COLO668 (cell line): ENCODE data around the gene AAMP.
"Not testable (repeated sequence)": the region's sequence is repeated elsewhere in the genome, so short reads cannot be mapped to it uniquely, and the experiment has no call there.

Source experiments
- DNase-seq: peaks from one replicate; lab custom pipeline; 2025; ENCODE audit not compliant: unreplicated experiment; lab: John Stamatoyannopoulos, UW

AAMP gene, protein sequence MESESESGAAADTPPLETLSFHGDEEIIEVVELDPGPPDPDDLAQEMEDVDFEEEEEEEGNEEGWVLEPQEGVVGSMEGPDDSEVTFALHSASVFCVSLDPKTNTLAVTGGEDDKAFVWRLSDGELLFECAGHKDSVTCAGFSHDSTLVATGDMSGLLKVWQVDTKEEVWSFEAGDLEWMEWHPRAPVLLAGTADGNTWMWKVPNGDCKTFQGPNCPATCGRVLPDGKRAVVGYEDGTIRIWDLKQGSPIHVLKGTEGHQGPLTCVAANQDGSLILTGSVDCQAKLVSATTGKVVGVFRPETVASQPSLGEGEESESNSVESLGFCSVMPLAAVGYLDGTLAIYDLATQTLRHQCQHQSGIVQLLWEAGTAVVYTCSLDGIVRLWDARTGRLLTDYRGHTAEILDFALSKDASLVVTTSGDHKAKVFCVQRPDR

GRCh38 chr2:218269900-218270720 lies at the start of gene AAMP, which contains the start of gene PNKD:
AAMP (minus strand) TSS chr2:218270137; CDS start chr2:218270086, 51 bp downstream.
PNKD (plus strand) TSS chr2:218270519; CDS start chr2:218270536, 17 bp downstream.
- DNase-seq = peak; percentile 99

- DNase-seq = no peak
Observed at GRCh38 chr2:218318241-218318640, 48.3 kb upstream of the AAMP start.

DNA sequence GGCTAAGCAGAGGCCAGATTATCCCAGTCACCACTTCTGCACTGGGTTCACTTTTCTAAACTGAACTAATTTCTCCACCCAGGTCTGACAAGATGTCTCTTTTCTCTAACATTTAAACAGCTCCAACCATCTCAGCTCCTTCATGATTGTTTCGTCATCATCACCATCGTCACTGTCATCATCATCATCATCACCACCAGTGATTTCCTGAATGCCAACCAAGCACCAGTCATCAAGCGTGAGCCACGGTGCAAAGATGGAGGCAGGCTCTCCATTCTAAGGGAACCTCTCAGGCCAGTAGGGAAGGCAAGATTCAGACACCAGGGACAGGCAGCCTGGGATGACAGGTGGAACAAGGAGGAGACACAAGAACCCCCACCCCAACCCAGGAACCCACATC lies 47.9 kb upstream of the AAMP start:
- DNase-seq = no peak

- no peak for DNase-seq
Observed at GRCh38 chr2:218317303-218317630, 47.3 kb upstream of the AAMP start.

DNA sequence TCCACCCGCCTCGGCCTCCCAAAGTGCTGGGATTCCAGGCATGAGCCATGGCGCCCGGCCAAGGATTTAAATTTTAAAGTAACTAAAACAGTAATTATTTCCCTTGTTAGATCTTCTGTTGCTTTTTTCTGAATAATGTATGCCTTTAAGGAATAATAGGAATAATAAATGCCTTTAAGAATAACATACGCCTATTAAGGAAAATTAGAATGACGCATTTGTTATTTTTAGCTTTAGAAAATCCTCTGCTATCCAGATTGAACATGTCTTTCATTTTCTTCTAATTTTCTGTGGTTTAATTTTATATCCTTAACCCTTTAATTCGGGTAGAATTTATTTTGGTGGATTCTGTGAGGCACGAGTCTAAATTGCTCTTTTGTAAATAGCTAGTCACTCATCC lies 45.5 kb upstream of the AAMP start:
- no peak for DNase-seq

DNA sequence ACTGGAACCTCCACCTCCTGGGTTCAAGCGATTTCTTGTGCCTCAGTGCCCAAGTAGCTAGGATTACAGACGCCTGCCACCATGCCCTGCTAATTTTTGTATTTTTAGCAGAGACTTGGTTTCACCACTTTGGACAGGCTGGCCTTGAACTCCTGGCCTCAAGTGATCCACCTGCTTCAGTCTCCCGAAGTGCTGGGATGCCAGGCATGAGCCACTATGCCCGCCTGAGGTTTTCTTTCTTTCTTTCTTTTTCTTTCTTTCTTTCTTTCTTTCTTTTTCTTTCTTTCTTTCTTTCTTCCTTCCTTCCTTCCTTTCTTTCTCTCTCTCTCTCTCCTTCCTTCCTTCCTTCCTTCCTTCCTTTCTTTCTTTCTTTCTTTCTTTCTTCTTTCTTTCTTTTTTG lies 44.8 kb upstream of the AAMP start:
- not testable (repeated sequence) for DNase-seq

DNA sequence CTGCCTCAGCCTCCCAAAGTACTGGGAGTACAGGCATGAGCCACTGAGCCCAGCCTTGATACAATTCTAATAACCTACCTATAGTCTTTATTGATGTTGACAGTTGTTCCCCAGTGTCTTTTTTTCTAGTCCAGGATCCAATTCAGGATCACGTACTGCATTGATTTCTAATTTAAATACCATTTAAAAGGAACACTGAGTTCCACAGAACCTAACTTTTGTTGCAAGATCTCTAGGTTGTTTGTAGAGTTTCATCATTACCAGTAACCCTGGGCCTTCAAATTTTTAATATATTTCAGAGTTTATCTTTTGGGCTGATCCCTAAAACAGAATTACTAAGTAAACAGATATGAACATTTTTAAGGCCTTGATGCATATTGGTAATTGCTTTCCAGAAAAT lies 43.4 kb upstream of the AAMP start:
- no peak for DNase-seq

GRCh38 chr2:218312267-218312756 lies 42.4 kb upstream of the AAMP start:
- no peak for DNase-seq

- not testable (repeated sequence) for DNase-seq
Observed at GRCh38 chr2:218311541-218312266, 41.8 kb upstream of the AAMP start.

GRCh38 chr2:218310853-218311540 lies 41.1 kb upstream of the AAMP start:
- no peak for DNase-seq

GRCh38 chr2:218307415-218308090 lies 37.6 kb upstream of the AAMP start:
- no peak for DNase-seq

DNA sequence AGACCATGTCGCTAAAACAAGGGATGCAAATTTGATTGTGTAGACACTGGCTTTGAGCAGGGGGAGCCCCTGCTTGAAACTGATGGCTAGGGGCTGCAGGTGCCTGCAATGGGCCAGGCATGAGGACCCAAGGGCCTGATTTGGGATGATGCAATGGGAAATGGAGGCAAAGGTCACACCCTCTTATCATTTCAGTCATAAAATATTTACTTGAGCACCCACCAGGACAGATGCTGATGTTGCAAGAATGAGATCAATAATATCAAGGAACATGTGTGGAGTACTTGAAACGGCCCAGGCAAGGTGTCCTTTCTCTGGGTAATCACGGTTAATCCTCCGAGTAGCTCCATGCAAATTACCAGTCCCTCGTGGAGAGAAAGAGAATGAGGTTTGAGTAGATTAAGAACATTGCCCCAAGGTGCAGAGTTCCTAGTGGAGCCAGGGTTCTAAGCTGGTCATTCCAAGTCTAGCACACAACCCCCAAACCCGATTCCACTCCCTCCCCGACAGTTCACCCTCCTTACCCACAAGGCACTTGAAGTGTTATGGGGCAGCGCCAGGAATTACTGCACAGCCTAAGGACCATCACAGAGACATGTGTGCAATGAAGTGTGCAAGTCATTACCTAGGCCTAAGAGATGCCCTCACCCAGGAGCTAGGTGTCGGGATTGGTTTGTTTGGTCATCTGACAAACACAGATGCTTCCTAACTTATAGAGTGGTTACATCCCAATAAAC lies 36.4 kb upstream of the AAMP start:
- no peak for DNase-seq

DNA sequence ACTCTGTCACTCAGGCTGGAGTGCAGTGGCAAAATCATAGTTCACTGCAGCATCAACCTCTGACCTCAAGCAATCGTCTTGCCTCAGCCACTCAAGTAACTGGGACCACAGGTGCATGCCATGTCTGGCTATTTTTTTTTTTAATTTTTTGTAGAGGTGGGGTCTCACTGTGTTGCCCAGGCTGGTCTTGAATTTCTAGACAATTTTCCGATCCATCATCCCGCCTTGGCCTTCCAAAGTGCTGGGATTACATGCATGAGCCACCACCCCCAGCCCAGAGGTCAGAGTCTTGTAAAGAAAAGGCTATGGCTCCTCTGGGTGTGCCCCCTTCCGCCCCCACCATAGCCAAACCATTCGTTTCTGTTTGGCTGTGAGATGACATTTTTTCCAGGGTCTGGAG lies 35.4 kb upstream of the AAMP start:
- no peak for DNase-seq

- peak; percentile 82 for DNase-seq
Observed at GRCh38 chr2:218301176-218301819, 31.4 kb upstream of the AAMP start.

GRCh38 chr2:218300141-218300540 lies 30.2 kb upstream of the AAMP start:
- DNase-seq = no peak

DNA sequence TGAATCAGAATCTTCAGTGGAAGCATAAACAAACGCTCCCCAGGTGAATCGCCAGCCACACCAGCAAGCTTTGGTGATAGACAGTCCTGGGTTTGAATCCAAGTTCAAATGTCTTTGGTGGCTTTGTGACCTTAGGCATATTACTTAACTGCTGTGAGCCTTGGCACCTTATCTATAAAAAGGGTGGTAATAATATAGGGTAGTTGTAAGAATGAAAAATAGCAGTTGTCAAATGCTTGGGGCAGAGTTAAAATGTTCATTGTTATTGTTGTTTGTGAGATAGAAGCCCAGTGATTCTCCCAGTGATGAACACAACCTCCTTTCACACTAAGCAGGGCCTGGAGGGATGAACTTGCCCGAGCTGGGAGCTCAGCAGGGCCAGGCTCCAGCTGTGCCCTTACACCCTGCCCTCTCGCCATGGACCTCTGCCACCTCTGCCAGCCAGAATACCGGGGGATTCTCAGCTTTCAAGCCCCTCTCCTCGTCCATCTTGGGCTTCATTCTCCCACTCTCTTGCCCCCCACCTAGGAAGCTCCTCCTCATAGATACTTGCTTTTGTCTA lies 28.5 kb upstream of the AAMP start:
- no peak for DNase-seq

DNA sequence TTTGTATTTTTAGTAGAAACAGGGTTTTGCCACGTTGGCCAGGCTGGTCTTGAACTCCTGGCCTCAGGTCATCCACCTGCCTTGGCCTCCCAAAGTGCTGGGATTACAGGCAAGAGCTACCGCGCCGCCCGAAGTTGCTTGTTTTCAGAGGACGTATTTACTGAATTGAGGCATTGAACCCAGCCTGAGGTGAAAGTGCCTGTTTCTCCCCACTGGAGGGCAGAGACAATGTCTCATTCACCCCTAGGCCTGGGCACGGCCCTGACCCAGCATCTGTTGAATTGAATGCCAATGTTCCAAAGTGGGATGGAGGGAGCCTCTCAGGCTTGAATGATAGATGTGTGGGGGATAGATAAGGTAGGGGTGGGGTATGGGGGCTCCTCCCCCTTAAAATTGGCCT lies 26.9 kb upstream of the AAMP start:
- DNase-seq = no peak

DNA sequence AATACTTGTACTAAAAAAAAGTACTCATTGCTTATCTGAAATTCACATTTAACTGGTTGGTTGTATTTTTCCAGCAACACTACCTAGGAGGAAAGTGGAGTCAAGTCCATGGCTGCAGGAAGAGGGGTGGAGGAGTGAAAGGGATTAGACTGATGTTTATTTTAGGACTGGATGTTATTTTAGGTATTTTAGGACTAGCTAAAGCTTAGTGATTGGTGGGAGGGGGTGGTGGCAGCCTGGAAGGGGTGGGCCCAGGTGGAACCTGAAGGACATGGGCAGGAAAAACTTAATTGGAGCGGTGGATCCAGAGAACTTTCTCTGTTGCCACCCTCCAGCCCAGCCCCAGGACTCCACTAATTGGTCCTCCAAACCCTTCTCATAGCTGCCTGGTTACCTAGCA lies 26.3 kb upstream of the AAMP start:
- DNase-seq = no peak

DNA sequence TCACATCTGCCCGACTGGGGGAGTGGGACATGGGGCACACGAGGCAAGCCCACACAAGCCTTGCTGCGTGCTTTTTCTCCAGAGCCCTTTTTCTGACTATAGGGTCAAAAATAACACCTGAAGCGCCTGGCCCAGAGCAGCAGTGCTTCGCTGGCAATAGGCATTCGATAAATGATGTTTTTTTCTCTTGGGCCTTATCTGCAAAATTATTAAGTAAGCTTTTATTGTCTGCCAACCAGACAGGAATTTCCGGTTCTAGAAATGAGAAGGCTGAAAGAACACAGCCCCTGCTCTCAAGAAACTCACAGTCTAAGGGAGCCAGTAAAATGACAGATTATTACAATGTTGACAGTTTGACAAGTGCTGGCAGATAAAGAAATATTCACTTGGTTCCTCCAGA lies 25.1 kb upstream of the AAMP start:
- no peak for DNase-seq
